OCI-LY1 (cell line): ENCODE data around the gene GRIN2A.

Source experiments
- EZH2 ChIP-seq: fragments of 200-600 bp; sonication (generic), shearing (Covaris generic); IDR thresholded peaks from 2 replicates; pipeline ENCODE4 v1.8.0; 2017; ENCODE audit warnings: borderline replicate concordance, mixed run types, mild to moderate bottlenecking, antibody characterized with exemption, low read length, moderate library complexity, mixed read lengths
- TF ChIP-seq, protein P1 (sequence below): fragments of 200-600 bp; sonication (generic), shearing (Covaris generic); IDR thresholded peaks from 2 replicates; pipeline ENCODE4 v1.5.1; 2017; ENCODE audit warnings: mild to moderate bottlenecking, antibody characterized with exemption, low read length, moderate library complexity, mixed read lengths

DNA sequence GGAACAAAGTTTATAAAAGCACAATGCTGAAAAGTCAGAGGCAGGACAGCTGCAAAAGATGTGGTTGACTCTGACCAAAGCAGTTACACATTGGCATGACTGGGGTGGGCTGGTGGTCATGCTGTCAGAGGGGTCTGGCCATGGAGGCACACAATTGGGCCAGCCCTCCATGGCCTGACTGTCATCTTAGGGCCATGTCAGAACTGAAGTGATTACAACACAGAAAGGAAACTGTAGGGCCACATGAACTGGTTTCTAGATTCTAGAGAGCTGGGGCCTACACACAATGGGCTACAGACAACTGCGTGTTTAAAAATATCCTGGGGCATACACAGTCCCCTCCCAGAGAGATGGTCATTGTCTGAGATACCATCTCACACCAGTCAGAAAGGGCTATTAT is 380.6 kb downstream of the GRIN2A start:
- TF ChIP-seq, protein P1, sequence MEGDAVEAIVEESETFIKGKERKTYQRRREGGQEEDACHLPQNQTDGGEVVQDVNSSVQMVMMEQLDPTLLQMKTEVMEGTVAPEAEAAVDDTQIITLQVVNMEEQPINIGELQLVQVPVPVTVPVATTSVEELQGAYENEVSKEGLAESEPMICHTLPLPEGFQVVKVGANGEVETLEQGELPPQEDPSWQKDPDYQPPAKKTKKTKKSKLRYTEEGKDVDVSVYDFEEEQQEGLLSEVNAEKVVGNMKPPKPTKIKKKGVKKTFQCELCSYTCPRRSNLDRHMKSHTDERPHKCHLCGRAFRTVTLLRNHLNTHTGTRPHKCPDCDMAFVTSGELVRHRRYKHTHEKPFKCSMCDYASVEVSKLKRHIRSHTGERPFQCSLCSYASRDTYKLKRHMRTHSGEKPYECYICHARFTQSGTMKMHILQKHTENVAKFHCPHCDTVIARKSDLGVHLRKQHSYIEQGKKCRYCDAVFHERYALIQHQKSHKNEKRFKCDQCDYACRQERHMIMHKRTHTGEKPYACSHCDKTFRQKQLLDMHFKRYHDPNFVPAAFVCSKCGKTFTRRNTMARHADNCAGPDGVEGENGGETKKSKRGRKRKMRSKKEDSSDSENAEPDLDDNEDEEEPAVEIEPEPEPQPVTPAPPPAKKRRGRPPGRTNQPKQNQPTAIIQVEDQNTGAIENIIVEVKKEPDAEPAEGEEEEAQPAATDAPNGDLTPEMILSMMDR, result no peak
- no peak for TF ChIP-seq EZH2
